Spinal cord (tissue), 10 donors: Measurements from ENCODE around the gene KRTAP10-6. TPM values are rescaled to one million over a fixed set of nuclear protein-coding genes. Genes with fewer than 3 reads are reported as not detected.
"Not testable (repeated sequence)": the region's sequence is repeated elsewhere in the genome, so short reads cannot be mapped to it uniquely, and the experiment has no call there.

Source experiments
- DNase-seq, 6 donors: peaks; one replicate each; pipeline versions ENCODE4 v3.0.0 to v3.0.0-alpha.2; 2013 to 2015; ENCODE audit warnings: low spot score in 6 of 6, low read depth in 4 of 6
- H3K27ac ChIP-seq: one replicate; pipeline ENCODE4 v1.5.1; 2013; ENCODE audit warnings: low read depth, low read length, control low read depth
- H3K27me3 ChIP-seq: one replicate; pipeline ENCODE4 v1.6.1; 2013; ENCODE audit warnings: low read length; ENCODE audit not compliant: control insufficient read depth, insufficient read depth
- H3K36me3 ChIP-seq: one replicate; pipeline ENCODE4 v1.6.1; 2013; ENCODE audit warnings: low read length; ENCODE audit not compliant: control insufficient read depth, insufficient read depth
- H3K4me1 ChIP-seq: one replicate; pipeline ENCODE4 v1.6.1; 2013; ENCODE audit warnings: low read length; ENCODE audit not compliant: control insufficient read depth, insufficient read depth
- H3K4me3 ChIP-seq: one replicate; pipeline ENCODE4 v1.5.1; 2013; ENCODE audit warnings: low read depth, low read length, control low read depth
- H3K9me3 ChIP-seq: one replicate; pipeline ENCODE4 v1.6.1; 2013; ENCODE audit warnings: low read length; ENCODE audit not compliant: control insufficient read depth, insufficient read depth
- WGBS: methylation state at CpG from one replicate; pipeline ENCODE4 v1.1.5; 2013; ENCODE audit warnings: missing lambda C conversion rate; ENCODE audit not compliant: insufficient coverage; 5-methylcytosine and 5-hydroxymethylcytosine counted together
- polyA plus RNA-seq, 2 donors: library from polyadenylated mRNA; unstranded; fragments of 120-200 nt; gene quantifications; one replicate each; pipeline ENCODE4 v1.2.1, GENCODE V29; 2013; ENCODE audit not compliant: insufficient read length in 2 of 2
- total RNA-seq, 2 donors: library from RNA; depleted of rRNA in 1 of 2; stranded (reverse); fragments of 120-200 nt in 1 of 2; fragments of >200 nt in 1 of 2; gene quantifications; one replicate each; pipeline versions ENCODE4 v1.2.3 to v1.2.4, GENCODE V29; 2013 to 2014
- donor health status: healthy.

Gene KRTAP10-6
- total and polyA plus RNA-seq, 4 donors: not detected

GRCh38 chr21:44590897-44591800 is 1.2 kb downstream of the KRTAP10-6 start:
- WGBS: 66% methylated on average over 8 of the region's 19 CpGs
- not testable (repeated sequence) for H3K27me3 ChIP-seq, H3K36me3 ChIP-seq, H3K9me3 ChIP-seq, H3K4me3 ChIP-seq, H3K4me1 ChIP-seq, H3K27ac ChIP-seq
- peak in 1 of 6 donors; percentile 22 for DNase-seq

DNA sequence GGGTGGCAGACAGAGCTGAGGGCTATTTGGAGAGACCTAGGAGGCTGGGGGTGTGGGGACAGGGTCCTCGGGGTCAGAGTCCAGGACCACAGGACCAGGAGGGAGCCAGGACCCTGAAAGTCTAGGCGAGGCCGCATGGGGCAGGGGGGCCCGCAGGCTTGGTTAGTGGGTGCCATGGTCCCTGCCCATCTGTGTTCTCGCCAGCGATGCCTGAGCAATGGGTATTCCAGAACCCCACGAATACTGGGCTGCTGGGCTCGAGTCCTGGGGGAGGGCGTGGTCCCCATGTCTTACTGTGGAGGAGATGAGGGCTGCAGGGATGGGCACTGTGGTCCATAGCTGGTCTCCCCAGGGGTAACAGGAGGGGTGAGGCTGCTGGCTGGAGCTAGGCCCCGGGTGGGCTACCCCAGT is 2.0 kb downstream of the KRTAP10-6 start:
- no peak for DNase-seq
- Histone ChIP-seq H3K4me3 (no peak overlapping the region), H3K27me3 (peaks cover 3% of the 10 kb centered on the region), H3K9me3 (no peaks in the 10 kb centered on the region), H3K36me3 (no peaks in the 10 kb centered on the region), H3K4me1 (peaks cover 6% of the 10 kb centered on the region), H3K27ac (no peak overlapping the region)
- WGBS: 68% methylated on average over 8 of the region's 10 CpGs

GRCh38 chr21:44589586-44590305 is 2.6 kb downstream of the KRTAP10-6 start:
- Histone ChIP-seq H3K27ac (no peak overlapping the region), H3K4me3 (no peak overlapping the region), H3K9me3 (no peaks in the 10 kb centered on the region), H3K27me3 (peaks cover 7% of the 10 kb centered on the region), H3K4me1 (peaks cover 6% of the 10 kb centered on the region), H3K36me3 (no peaks in the 10 kb centered on the region)
- no peak for DNase-seq
- WGBS: 82% methylated on average over 23 of the region's 24 CpGs

- Histone ChIP-seq H3K4me3 (no peak overlapping the region), H3K36me3 (no peaks in the 10 kb centered on the region), H3K9me3 (no peaks in the 10 kb centered on the region), H3K27me3 (peaks cover 7% of the 10 kb centered on the region), H3K27ac (no peak overlapping the region), H3K4me1 (peaks cover 6% of the 10 kb centered on the region)
- no peak for DNase-seq
- WGBS: 100% methylated on average over 2 of the region's 2 CpGs
These were observed 3.2 kb downstream of the KRTAP10-6 start for GRCh38 chr21:44589094-44589493.

DNA sequence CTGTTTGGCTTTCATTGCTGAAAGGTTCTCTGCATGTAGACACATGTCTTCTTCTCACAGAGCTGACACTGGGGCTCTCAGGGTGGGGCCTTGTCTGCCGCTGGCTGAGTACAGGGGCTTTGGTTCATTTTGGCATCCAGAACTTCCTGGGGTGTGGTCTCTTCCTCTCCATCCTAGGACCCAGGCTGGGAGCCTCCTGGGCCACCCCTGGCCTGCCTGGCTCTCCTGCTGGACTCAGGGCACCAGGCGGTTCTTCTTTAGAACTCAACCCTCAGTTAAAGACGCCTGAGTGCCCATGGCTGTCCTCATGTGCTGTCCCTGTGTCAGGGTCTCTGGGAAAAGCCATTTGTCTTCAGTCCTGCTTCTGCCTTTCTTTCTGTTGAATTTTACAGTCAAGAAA is 6.4 kb downstream of the KRTAP10-6 start:
- WGBS: 85% methylated on average over 3 of the region's 3 CpGs
- no peak overlapping the region for H3K4me3 ChIP-seq
- H3K36me3 ChIP-seq: no peaks in the 10 kb centered on the region
- no peaks in the 10 kb centered on the region for H3K9me3 ChIP-seq
- DNase-seq: no peak
- H3K27ac ChIP-seq: no peak overlapping the region
- no peaks in the 10 kb centered on the region for H3K4me1 ChIP-seq
- peaks cover 7% of the 10 kb centered on the region for H3K27me3 ChIP-seq

DNA sequence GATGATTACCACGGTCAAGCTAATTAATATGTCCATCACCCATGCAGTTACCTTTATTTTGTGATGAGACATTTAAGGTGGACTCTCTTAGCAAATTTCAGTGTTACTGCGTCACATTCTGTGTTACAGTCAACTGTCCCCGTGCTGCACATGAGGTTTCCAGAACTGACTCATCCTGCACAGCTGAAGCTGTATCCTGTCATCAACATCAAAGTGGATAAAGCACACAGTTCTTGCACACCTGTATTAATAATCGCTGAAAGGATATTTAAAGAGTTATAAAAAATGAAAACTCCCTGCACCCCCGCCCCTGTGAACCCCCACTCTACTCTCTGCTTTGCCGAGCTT is 8.5 kb downstream of the KRTAP10-6 start:
- Histone ChIP-seq H3K27ac (no peak overlapping the region), H3K9me3 (no peaks in the 10 kb centered on the region), H3K4me1 (no peaks in the 10 kb centered on the region), H3K4me3 (no peak overlapping the region), H3K36me3 (no peaks in the 10 kb centered on the region), H3K27me3 (peaks cover 7% of the 10 kb centered on the region)
- WGBS: 87% methylated on average over 3 of the region's 6 CpGs
- no peak for DNase-seq

GRCh38 chr21:44583089-44583799 is 9.1 kb downstream of the KRTAP10-6 start:
- peaks cover 7% of the 10 kb centered on the region for H3K27me3 ChIP-seq
- no peaks in the 10 kb centered on the region for H3K36me3 ChIP-seq
- no peaks in the 10 kb centered on the region for H3K9me3 ChIP-seq
- no peak overlapping the region for H3K27ac ChIP-seq
- 0% methylated on average over 3 of the region's 11 CpGs for WGBS
- H3K4me1 ChIP-seq: no peaks in the 10 kb centered on the region
- DNase-seq: peak in 5 of 6 donors; percentile 9 to 79 (median 20)
- H3K4me3 ChIP-seq: no peak overlapping the region

DNA sequence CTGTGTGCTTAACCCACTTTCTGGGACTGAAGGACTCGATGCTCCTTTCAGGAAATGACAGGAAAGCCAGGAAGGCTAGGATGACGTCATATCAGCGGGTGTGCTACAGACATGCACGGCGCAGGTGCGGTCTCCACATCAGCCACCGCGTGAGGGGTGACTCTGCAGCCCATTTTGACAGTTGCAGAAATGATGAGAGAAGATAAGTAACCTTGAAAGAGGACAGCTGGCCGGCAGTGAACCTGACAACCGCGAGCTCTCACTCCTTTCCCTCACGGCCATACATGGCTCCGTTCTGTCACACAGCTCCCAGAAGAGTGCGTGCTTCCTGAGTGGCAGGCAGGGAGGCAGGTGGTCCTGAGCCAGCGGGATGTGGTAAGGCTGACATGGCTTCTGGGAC is 10.2 kb downstream of the KRTAP10-6 start:
- H3K27ac ChIP-seq: no peak overlapping the region
- no peaks in the 10 kb centered on the region for H3K36me3 ChIP-seq
- DNase-seq: no peak
- peaks cover 3% of the 10 kb centered on the region for H3K9me3 ChIP-seq
- peaks cover 7% of the 10 kb centered on the region for H3K27me3 ChIP-seq
- 83% methylated on average over 12 of the region's 15 CpGs for WGBS
- H3K4me3 ChIP-seq: no peak overlapping the region
- no peaks in the 10 kb centered on the region for H3K4me1 ChIP-seq

GRCh38 chr21:44581158-44581557 is 11.1 kb downstream of the KRTAP10-6 start:
- DNase-seq: no peak
- Histone ChIP-seq H3K4me3 (no peak overlapping the region), H3K4me1 (no peaks in the 10 kb centered on the region), H3K27ac (no peak overlapping the region), H3K9me3 (peaks cover 4% of the 10 kb centered on the region), H3K27me3 (peaks cover 7% of the 10 kb centered on the region), H3K36me3 (no peaks in the 10 kb centered on the region)
- 100% methylated on average over 1 of the region's 3 CpGs for WGBS
